K562 treated with DMSO at 1 percent for 12 hours (cell line): Measurements from ENCODE around the gene GAS1. TPM values are rescaled to one million over a fixed set of nuclear protein-coding genes. Genes with fewer than 3 reads are reported as not detected.

ENCODE experiments used
- total RNA-seq: library from RNA; unstranded; fragments of 300-600 nt; gene quantifications from 2 replicates; pipeline ENCODE4 v1.2.3, GENCODE V29; 2022; ENCODE audit not compliant: insufficient read depth

The GAS1 gene, protein sequence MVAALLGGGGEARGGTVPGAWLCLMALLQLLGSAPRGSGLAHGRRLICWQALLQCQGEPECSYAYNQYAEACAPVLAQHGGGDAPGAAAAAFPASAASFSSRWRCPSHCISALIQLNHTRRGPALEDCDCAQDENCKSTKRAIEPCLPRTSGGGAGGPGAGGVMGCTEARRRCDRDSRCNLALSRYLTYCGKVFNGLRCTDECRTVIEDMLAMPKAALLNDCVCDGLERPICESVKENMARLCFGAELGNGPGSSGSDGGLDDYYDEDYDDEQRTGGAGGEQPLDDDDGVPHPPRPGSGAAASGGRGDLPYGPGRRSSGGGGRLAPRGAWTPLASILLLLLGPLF
- 0.36 TPM in 1 of 2 replicates, not detected in the other for total RNA-seq

DNA sequence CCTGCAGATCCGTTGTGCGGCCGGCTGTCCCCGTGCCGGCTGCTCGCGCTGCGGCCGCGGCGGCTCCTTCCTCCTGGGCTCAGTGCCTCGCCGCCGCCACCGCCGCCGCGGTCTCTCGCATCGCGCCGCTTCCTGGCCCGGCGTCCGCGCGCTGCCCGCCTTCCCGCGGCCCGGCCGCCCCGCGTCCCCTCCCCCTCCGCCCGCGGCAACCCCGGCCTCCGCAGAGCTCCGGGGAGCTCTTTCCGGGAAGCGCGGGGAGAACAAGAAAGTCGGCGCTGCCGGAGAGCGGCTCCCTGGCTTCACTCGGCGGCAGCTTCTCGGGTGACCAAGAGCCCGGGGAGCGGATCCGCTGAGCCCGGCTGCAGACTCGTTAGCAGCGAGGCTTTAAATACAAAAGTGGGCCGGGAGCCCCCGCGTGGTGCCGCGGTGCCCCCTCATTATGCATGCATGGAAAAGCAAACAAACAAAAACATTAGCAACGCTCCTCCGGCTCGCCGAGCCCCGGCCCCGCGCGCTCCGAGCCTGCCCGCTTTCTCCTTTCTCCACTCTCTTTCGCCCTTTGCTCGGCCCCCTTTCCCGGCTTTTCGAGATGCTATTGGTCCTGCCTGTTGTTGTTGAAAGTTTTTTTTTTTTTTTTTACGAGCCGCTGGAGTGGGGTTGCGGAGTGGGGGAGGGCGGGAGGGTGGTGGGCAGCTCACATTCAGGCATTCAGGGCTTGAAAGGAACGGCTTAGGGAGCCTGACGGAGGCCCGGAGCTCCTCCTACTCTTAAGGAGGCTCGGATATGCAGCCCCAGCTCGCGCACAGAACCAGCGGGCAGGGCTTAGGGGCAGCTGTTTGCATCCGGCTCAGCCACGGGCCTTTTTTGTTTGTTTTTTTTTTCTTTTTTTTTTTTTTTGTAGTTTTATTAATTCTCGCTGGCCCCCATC is at the start of gene GAS1:
TSS of gene GAS1 (minus strand) at position 361 of the 928 bp plus-strand sequence. CDS start 727 bp downstream, outside the sequence.

